ENCODE results near the gene ANKRD40CL. TPM values are rescaled to one million over a fixed set of nuclear protein-coding genes. Genes with fewer than 3 reads are reported as not detected.

The ANKRD40CL gene
- total and polyA plus RNA-seq, 7 donors: 60.4 to 234 (median 191) TPM; not detected in 4

DNA sequence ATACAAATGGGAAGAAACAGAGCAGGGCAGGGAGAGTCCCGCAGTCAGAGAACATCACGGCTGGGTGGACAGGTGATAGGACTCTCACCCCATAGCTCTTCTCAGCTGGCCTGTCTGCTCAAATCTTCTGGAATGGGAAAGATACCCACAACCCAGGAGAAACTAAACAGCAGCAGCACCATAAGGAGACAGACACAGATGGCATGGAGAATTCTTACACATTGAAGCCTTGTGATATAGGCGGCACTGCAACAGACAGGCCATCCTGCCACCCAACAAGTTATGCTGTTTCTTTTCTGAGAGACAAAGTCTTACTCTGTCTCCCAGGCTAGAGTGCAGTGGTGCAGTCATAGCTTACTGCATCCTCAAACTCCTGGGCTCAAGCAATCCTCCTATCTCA is 8.6 kb upstream of the ANKRD40CL start:
- TF ChIP-seq EP300 (IDR thresholded peaks at IDR 0.05): no peak
- Histone ChIP-seq H3K27ac (no peak overlapping the region), H3K4me3 (no peak overlapping the region), H3K36me3 (no peaks in the 10 kb centered on the region), H3K27me3 (no peaks in the 10 kb centered on the region), H3K9me3 (no peaks in the 10 kb centered on the region), H3K4me1 (no peaks in the 10 kb centered on the region)
- intact Hi-C loops (cut with DNase I): no loop called here
- WGBS, 2 donors: 95 to 97% methylated on average over 3 of the region's 3 CpGs
- DNase-seq: peak; percentile 25

DNA sequence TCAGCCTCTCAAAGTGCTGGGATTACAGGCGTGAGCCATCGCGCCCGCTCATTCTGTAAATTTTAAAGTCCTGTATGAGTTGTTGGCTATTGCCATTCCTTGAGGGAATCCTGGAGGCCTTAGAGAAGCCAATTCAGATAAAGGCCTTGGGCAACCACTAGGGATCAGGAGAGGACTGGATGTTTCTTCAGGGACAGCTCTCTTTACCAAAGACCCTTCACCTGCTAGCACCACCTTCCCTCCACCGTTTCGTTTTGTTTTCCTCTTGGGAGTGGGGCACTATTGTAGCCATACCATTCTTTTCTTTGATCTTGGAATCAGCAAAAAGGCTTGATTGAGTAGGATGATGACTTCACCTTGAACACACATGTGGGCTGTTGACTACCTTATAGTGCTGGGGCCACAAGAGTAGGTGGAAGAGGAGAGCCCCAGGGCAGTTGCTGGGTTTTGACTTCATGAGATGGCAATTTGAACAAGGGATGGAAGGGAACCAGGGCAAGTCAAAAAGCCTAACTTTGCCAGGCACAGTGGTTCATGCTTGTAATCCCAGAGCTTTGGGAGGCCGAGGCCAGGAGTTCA is 7.0 kb upstream of the ANKRD40CL start:
- no peak overlapping the region for H3K27ac ChIP-seq
- no peaks in the 10 kb centered on the region for H3K36me3 ChIP-seq
- peak; percentile 17 for DNase-seq
- WGBS, 2 donors: 81 to 91% methylated on average over 7 of the region's 7 CpGs
- TF ChIP-seq, protein P1, sequence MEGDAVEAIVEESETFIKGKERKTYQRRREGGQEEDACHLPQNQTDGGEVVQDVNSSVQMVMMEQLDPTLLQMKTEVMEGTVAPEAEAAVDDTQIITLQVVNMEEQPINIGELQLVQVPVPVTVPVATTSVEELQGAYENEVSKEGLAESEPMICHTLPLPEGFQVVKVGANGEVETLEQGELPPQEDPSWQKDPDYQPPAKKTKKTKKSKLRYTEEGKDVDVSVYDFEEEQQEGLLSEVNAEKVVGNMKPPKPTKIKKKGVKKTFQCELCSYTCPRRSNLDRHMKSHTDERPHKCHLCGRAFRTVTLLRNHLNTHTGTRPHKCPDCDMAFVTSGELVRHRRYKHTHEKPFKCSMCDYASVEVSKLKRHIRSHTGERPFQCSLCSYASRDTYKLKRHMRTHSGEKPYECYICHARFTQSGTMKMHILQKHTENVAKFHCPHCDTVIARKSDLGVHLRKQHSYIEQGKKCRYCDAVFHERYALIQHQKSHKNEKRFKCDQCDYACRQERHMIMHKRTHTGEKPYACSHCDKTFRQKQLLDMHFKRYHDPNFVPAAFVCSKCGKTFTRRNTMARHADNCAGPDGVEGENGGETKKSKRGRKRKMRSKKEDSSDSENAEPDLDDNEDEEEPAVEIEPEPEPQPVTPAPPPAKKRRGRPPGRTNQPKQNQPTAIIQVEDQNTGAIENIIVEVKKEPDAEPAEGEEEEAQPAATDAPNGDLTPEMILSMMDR (IDR thresholded peaks at IDR 0.05): no peak
- no peak for TF ChIP-seq POLR2AphosphoS5 (IDR thresholded peaks at IDR 0.05)
- TF ChIP-seq POLR2A (IDR thresholded peaks at IDR 0.05): no peak
- no peak for TF ChIP-seq EP300 (IDR thresholded peaks at IDR 0.05)
- H3K4me3 ChIP-seq: no peak overlapping the region
- intact Hi-C loops (cut with DNase I): no loop called here
- H3K9me3 ChIP-seq: no peaks in the 10 kb centered on the region
- H3K4me1 ChIP-seq: no peaks in the 10 kb centered on the region
- no peaks in the 10 kb centered on the region for H3K27me3 ChIP-seq

DNA sequence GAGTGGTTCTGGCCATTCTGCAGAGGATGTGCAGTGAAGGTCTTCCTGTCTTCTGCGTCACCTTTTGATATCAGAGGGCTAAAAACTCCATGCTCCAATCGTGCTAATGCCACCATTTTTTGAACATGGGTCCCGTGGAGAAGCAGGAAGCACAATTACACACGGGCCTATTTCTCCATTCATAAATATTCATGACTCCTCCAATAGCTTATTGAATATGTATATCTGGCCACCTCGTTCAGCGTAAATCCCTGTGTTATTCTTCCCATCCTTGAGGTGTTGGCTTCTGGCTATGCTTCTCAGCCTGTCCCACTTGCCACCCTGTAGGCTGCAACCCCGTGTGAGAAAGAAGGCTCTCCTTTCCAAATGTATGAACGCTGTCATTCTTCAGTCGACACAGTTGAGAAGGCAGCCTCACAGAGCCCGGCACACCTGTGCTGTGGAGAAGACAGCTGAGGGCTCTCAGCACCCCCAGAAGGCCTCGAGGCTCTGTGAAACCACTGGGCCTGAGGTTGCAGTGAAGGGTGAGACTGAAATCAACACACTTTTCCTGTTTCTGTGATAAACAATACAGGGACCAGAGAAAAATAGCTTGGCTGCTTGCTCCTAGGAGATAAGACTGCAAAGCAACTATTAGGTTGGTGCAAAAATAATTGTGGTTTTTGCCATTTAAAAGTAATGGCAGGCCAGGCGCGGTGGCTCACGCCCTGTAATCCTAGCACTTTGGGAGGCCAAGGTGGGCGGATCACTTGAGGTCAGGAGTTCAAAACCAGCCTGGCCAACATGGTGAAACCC is 4.9 kb upstream of the ANKRD40CL start:
- DNase-seq: peak; percentile 8
- TF ChIP-seq, protein P1 (IDR thresholded peaks at IDR 0.05): no peak
- TF ChIP-seq POLR2AphosphoS5 (IDR thresholded peaks at IDR 0.05) (no peak), EP300 (IDR thresholded peaks at IDR 0.05) (no peak), POLR2A (IDR thresholded peaks at IDR 0.05) (no peak)
- Histone ChIP-seq H3K9me3 (no peaks in the 10 kb centered on the region), H3K36me3 (no peaks in the 10 kb centered on the region), H3K4me1 (no peaks in the 10 kb centered on the region), H3K27me3 (no peaks in the 10 kb centered on the region), H3K4me3 (no peak overlapping the region), H3K27ac (no peak overlapping the region)
- intact Hi-C loops (cut with DNase I): no loop called here
- 69 to 78% methylated on average over 15 of the region's 15 CpGs for WGBS, 2 donors

DNA sequence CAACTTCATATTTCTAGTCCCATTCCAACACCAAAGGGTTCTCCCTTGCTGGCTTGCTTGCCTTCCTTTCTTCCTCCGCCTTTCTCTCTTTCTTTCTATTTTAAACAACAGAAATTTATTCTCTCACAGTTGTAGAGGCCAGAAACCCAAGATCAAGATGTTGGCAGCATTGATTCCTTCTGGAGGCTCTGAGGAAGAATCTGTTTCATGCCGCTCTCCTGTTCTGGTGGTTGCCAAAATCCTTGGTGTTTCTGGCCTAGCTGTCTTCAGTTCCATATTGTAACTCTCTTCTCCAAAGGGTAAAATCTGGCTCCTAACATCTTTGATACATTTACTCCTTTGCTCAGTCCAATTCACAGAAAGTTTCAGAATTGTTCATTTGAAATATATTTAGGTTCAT is 3.0 kb upstream of the ANKRD40CL start:
- Histone ChIP-seq H3K27ac (no peak overlapping the region), H3K4me3 (no peak overlapping the region), H3K36me3 (no peaks in the 10 kb centered on the region), H3K9me3 (no peaks in the 10 kb centered on the region), H3K27me3 (no peaks in the 10 kb centered on the region), H3K4me1 (peaks cover 0 to 5% (median 2%) of the 10 kb centered on the region in 4 donors)
- intact Hi-C loops (cut with DNase I): no loop called here
- TF ChIP-seq, protein P1 (IDR thresholded peaks at IDR 0.05): no peak
- TF ChIP-seq POLR2A (IDR thresholded peaks at IDR 0.05): no peak
- no peak for TF ChIP-seq EP300 (IDR thresholded peaks at IDR 0.05)
- no peak for TF ChIP-seq POLR2AphosphoS5 (IDR thresholded peaks at IDR 0.05)
- DNase-seq: peak; percentile 0
- WGBS, 2 donors: 96 to 97% methylated on average over 2 of the region's 2 CpGs

DNA sequence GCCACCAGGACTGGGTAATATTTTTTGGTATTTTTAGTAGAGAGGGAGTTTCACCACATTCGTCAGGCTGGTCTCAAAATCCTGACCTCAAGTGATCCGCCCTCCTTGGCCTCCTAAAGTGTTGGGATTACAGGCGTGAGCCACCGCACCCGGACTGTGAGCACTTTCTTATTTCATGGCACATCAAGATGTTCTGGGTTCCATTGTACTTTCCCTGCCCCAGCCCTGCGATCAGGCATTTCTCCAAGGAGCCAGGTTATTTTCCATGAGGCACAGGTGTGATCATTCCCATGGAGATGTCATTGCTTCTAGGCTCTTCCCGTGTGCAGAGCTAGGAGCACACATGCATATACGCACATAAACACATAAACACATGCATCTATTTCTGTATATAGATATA is 2.6 kb upstream of the ANKRD40CL start:
- peaks cover 0 to 8% (median 3%) of the 10 kb centered on the region in 4 donors for H3K4me1 ChIP-seq
- H3K36me3 ChIP-seq: no peaks in the 10 kb centered on the region
- no peaks in the 10 kb centered on the region for H3K27me3 ChIP-seq
- no peak overlapping the region for H3K4me3 ChIP-seq
- H3K9me3 ChIP-seq: no peaks in the 10 kb centered on the region
- DNase-seq: peak; percentile 33
- TF ChIP-seq POLR2A (IDR thresholded peaks at IDR 0.05): no peak
- TF ChIP-seq POLR2AphosphoS5 (IDR thresholded peaks at IDR 0.05): no peak
- no peak for TF ChIP-seq EP300 (IDR thresholded peaks at IDR 0.05)
- TF ChIP-seq, protein P1 (IDR thresholded peaks at IDR 0.05): no peak
- intact Hi-C loops (cut with DNase I): no loop called here
- 87 to 91% methylated on average over 8 of the region's 8 CpGs for WGBS, 2 donors
- no peak overlapping the region for H3K27ac ChIP-seq
